Kidney capillary endothelial cell (primary cell): Measurements from ENCODE around the gene MESP1.

Source experiments
- DNase-seq: peaks from one replicate; pipeline ENCODE4 v3.0.0-alpha.2; 2018; ENCODE audit warnings: low spot score

MESP1 gene

GRCh38 chr15:89723031-89723430 is 28.0 kb downstream of the MESP1 start:
- no peak for DNase-seq

GRCh38 chr15:89714775-89715174 is 36.3 kb downstream of the MESP1 start:
- DNase-seq: no peak

- no peak for DNase-seq
These were observed 43.5 kb downstream of the MESP1 start for GRCh38 chr15:89707577-89707976.

- DNase-seq: no peak
These were observed 46.6 kb downstream of the MESP1 start for GRCh38 chr15:89704411-89704810.
